Neural progenitor cell (in vitro differentiated cells): ENCODE measurements around the gene GRIK1. TPM values are rescaled to one million over a fixed set of nuclear protein-coding genes. Genes with fewer than 3 reads are reported as not detected.

Experiments used
- DNase-seq: peaks from one replicate; pipeline ENCODE4 v3.0.0-alpha.2; 2016; ENCODE audit warnings: low spot score
- H2AFZ ChIP-seq: fragments of 200-600 bp; sonication (generic); replicated peaks from 2 replicates; pipeline ENCODE4 v1.6.1; 2016; ENCODE audit warnings: antibody characterized with exemption
- H3F3A ChIP-seq: fragments of 200-600 bp; sonication (generic); 2 replicates; pipeline ENCODE4 v1.6.1; 2016; ENCODE audit warnings: antibody characterized with exemption, low read depth
- H3K27ac ChIP-seq: fragments of 200-600 bp; sonication (generic); 2 replicates; pipeline ENCODE4 v1.5.1; 2016; ENCODE audit warnings: mild to moderate bottlenecking
- H3K27me3 ChIP-seq: fragments of 200-600 bp; sonication (generic); 2 replicates; pipeline ENCODE4 v1.6.1; 2016; ENCODE audit warnings: mild to moderate bottlenecking, moderate library complexity
- H3K36me3 ChIP-seq: fragments of 200-600 bp; sonication (generic); 2 replicates; pipeline ENCODE4 v1.5.1; 2016
- H3K4me1 ChIP-seq: fragments of 200-600 bp; sonication (generic); 2 replicates; pipeline ENCODE4 v1.6.1; 2016; ENCODE audit warnings: mixed run types
- H3K4me2 ChIP-seq: fragments of 200-600 bp; sonication (generic); 2 replicates; pipeline ENCODE4 v1.6.1; 2016
- H3K4me3 ChIP-seq: fragments of 200-600 bp; sonication (generic); 2 replicates; pipeline ENCODE4 v1.5.1; 2016
- H3K79me2 ChIP-seq: fragments of 200-600 bp; sonication (generic); 2 replicates; pipeline ENCODE4 v1.6.1; 2016; ENCODE audit warnings: low read depth
- H3K9ac ChIP-seq: fragments of 200-600 bp; sonication (generic); 2 replicates; pipeline ENCODE4 v1.6.1; 2016
- H3K9me3 ChIP-seq: fragments of 200-600 bp; sonication (generic); 2 replicates; pipeline ENCODE4 v1.5.1; 2016; ENCODE audit warnings: low read depth
- H4K20me1 ChIP-seq: fragments of 200-600 bp; sonication (generic); 2 replicates; pipeline ENCODE4 v1.6.1; 2016; ENCODE audit warnings: low read depth
- H3K27ac Mint-ChIP-seq: 3 replicates; pipeline ENCODE4 v1.8.0; 2021; ENCODE audit warnings: mixed read lengths
- H3K27me3 Mint-ChIP-seq: 2 replicates; pipeline ENCODE4 v1.8.0; 2022; ENCODE audit warnings: low read depth, mild to moderate bottlenecking, inconsistent platforms, moderate library complexity, mixed read lengths; ENCODE audit not compliant: insufficient read depth
- H3K36me3 Mint-ChIP-seq: 3 replicates; pipeline ENCODE4 v1.8.0; 2021; ENCODE audit warnings: mixed read lengths
- H3K4me1 Mint-ChIP-seq: 3 replicates; pipeline ENCODE4 v1.8.0; 2021; ENCODE audit warnings: mixed read lengths
- H3K4me3 Mint-ChIP-seq: 3 replicates; pipeline ENCODE4 v1.8.0; 2021; ENCODE audit warnings: mild to moderate bottlenecking, moderate library complexity, mixed read lengths
- H3K9me3 Mint-ChIP-seq: 3 replicates; pipeline ENCODE4 v1.8.0; 2020; ENCODE audit warnings: mixed read lengths
- CTCF ChIP-seq: fragments of 200-600 bp; sonication (generic); IDR thresholded peaks from 2 replicates; pipeline ENCODE4 v1.5.1; 2017; ENCODE audit warnings: antibody characterized with exemption, mild to moderate bottlenecking
- EZH2 ChIP-seq: fragments of 200-600 bp; sonication (generic); IDR thresholded peaks from 2 replicates; pipeline ENCODE4 v1.6.1; 2017; ENCODE audit warnings: antibody characterized with exemption, mild to moderate bottlenecking, moderate library complexity
- EZH2phosphoT487 ChIP-seq: fragments of 200-600 bp; sonication (generic); IDR thresholded peaks from 2 replicates; pipeline ENCODE4 v1.6.1; 2017; ENCODE audit warnings: antibody characterized with exemption
- total RNA-seq: library from RNA; depleted of rRNA; stranded (reverse); fragments of >200 nt; gene quantifications from 2 replicates; pipeline ENCODE4 v1.2.3, GENCODE V29; 2015; ENCODE audit warnings: low replicate concordance

GRIK1 gene
- total RNA-seq: 0.37 and 1.6 TPM in 2 replicates

DNA sequence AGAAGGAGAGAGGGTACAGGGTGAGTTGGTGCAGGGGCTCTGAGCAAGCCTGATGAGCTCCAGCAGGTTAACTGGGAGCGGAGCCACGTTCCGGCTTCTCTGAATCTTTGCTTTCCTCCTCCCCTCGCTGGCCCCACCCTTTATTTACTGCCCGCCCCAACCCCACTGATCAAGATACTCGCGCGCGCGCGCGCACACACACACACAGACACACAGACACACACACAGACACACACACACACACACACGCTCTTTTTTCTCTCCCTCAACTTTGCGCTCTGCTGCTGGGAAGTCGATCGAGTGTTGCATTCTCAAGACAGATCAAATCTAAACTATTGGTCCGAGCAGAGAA, at the start of gene GRIK1:
Gene GRIK1, minus strand, starts transcription at position 73 of the 352 bp plus-strand sequence.
- H3K9ac ChIP-seq: no peak within 1 kb of the TSS
- H3K36me3 Mint-ChIP-seq: no peaks in the 10 kb centered on the region

GRCh38 chr21:29987762-29988161, 48.0 kb upstream of the GRIK1 start:
- H3K9me3 Mint-ChIP-seq: peaks cover 20% of the 10 kb centered on the region
- H3K27ac Mint-ChIP-seq: no peak overlapping the region
- Histone ChIP-seq H4K20me1 (no peaks in the 10 kb centered on the region), H3K4me2 (no peak overlapping the region), H3K4me3 (no peak overlapping the region), H3K9me3 (no peaks in the 10 kb centered on the region), H3K9ac (no peak overlapping the region), H3K79me2 (no peaks in the 10 kb centered on the region), H3K27ac (no peak overlapping the region), H3F3A (no peaks in the 10 kb centered on the region), H3K36me3 (no peaks in the 10 kb centered on the region), H3K27me3 (no peaks in the 10 kb centered on the region), H2AFZ (no peak overlapping the region), H3K4me1 (peaks cover 15% of the 10 kb centered on the region)
- DNase-seq: no peak
- no peak for TF ChIP-seq CTCF
- TF ChIP-seq EZH2: no peak
- TF ChIP-seq EZH2phosphoT487: no peak
- H3K36me3 Mint-ChIP-seq: no peaks in the 10 kb centered on the region
- H3K4me1 Mint-ChIP-seq: peaks cover 5% of the 10 kb centered on the region
- no peak overlapping the region for H3K4me3 Mint-ChIP-seq
- H3K27me3 Mint-ChIP-seq: peaks cover 2% of the 10 kb centered on the region

More for the DNA sequence above, at the start of gene GRIK1:
- H3K36me3 ChIP-seq: no peaks in the 10 kb centered on the region
- H3K27ac Mint-ChIP-seq: peak within 1 kb of the TSS; percentile 21
- peak within 1 kb of the TSS; percentile 98 for H3K4me2 ChIP-seq
- peaks cover 86% of the 10 kb centered on the region for H3K27me3 ChIP-seq
- peaks cover 15% of the 10 kb centered on the region for H3K27me3 Mint-ChIP-seq
- H3K4me1 ChIP-seq: no peaks in the 10 kb centered on the region
- H3K4me3 ChIP-seq: peak within 1 kb of the TSS; percentile 65
- TF ChIP-seq EZH2phosphoT487 (no peak), EZH2 (no peak), CTCF (no peak)
- H3K9me3 ChIP-seq: no peaks in the 10 kb centered on the region
- H4K20me1 ChIP-seq: no peaks in the 10 kb centered on the region
- H3K27ac ChIP-seq: no peak within 1 kb of the TSS
- no peaks in the 10 kb centered on the region for H3K79me2 ChIP-seq
- peaks cover 1% of the 10 kb centered on the region for H3K9me3 Mint-ChIP-seq
- H2AFZ ChIP-seq: peak within 1 kb of the TSS; percentile 88
- DNase-seq: peak; percentile 60
- no peaks in the 10 kb centered on the region for H3F3A ChIP-seq
- H3K4me1 Mint-ChIP-seq: peaks cover 13% of the 10 kb centered on the region
- peak within 1 kb of the TSS; percentile 90 for H3K4me3 Mint-ChIP-seq

DNA sequence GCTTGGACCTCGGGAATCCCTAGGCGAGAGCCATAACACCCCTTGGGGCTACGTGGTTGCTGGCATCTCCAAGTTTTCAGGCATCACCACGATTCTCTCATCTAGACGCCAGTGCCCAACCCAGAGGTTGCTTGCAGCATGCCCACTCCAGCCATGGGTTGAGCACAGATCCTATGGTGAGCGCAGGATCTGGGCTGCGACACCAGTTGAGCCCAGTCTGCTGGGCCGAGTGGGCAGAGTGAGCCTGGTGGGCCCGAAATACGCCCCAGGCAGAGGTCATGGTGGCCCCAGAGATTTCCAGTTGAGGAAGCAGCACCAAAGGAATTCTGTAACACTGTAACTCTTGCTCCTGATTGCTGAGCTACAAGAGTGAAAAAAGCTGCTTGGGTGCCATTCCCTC, 46.1 kb upstream of the GRIK1 start:
- H3K36me3 Mint-ChIP-seq: no peaks in the 10 kb centered on the region
- no peaks in the 10 kb centered on the region for H3K36me3 ChIP-seq
- no peak for DNase-seq
- no peak overlapping the region for H3K27ac ChIP-seq
- H3K27me3 ChIP-seq: no peaks in the 10 kb centered on the region
- H3K4me1 ChIP-seq: no peaks in the 10 kb centered on the region
- TF ChIP-seq EZH2phosphoT487 (no peak), CTCF (no peak), EZH2 (no peak)
- no peaks in the 10 kb centered on the region for H3K79me2 ChIP-seq
- H3K4me3 Mint-ChIP-seq: no peak overlapping the region
- H3K27ac Mint-ChIP-seq: no peak overlapping the region
- no peak overlapping the region for H3K4me2 ChIP-seq
- no peaks in the 10 kb centered on the region for H3K9me3 ChIP-seq
- H2AFZ ChIP-seq: no peak overlapping the region
- H3F3A ChIP-seq: no peaks in the 10 kb centered on the region
- peaks cover 20% of the 10 kb centered on the region for H3K9me3 Mint-ChIP-seq
- H3K9ac ChIP-seq: no peak overlapping the region
- H3K4me3 ChIP-seq: no peak overlapping the region
- H3K4me1 Mint-ChIP-seq: no peaks in the 10 kb centered on the region
- peaks cover 2% of the 10 kb centered on the region for H3K27me3 Mint-ChIP-seq
- no peaks in the 10 kb centered on the region for H4K20me1 ChIP-seq
